HL-60 (cell line): Measurements from ENCODE around the gene TMPRSS2.

Source experiments
- DNase-seq, 2 experiments: peaks; one replicate each; pipeline ENCODE4 v3.0.0-alpha.2; 2010 to 2020; ENCODE audit warnings: low read depth in 1 of 2, low spot score in 1 of 2
- H3K27ac ChIP-seq: fragments of 250-450 bp; sonication (Bioruptor Pico); replicated peaks from 2 replicates; pipeline ENCODE4 v1.5.1; 2020; ENCODE audit warnings: mild to moderate bottlenecking, moderate library complexity
- H3K27me3 ChIP-seq: fragments of 250-450 bp; sonication (Bioruptor Pico); 2 replicates; pipeline ENCODE4 v1.5.1; 2021; ENCODE audit warnings: mild to moderate bottlenecking, moderate library complexity; ENCODE audit not compliant: insufficient read depth, poor library complexity, severe bottlenecking
- H3K4me3 ChIP-seq: replicated peaks from 2 replicates; pipeline ENCODE4 v1.5.1; 2011; ENCODE audit warnings: mild to moderate bottlenecking, control low read depth, low read length; ENCODE audit not compliant: insufficient read depth
- CTCF ChIP-seq: IDR thresholded peaks from one replicate; pipeline ENCODE4 v1.5.1; 2011; ENCODE audit warnings: low read length, control low read depth, inconsistent platforms; ENCODE audit not compliant: insufficient read depth
- GABPA ChIP-seq: IDR thresholded peaks from 2 replicates; pipeline ENCODE4 v1.6.1; 2012; ENCODE audit warnings: low read depth
- POLR2AphosphoS5 ChIP-seq: IDR thresholded peaks from 2 replicates; pipeline ENCODE4 v1.6.1; 2012; ENCODE audit warnings: low read depth
- REST ChIP-seq: IDR thresholded peaks from 2 replicates; pipeline ENCODE4 v1.6.1; 2012; ENCODE audit warnings: low read depth; ENCODE audit not compliant: insufficient replicate concordance
- SPI1 ChIP-seq: IDR thresholded peaks from 2 replicates; pipeline ENCODE4 v1.6.1; 2012; ENCODE audit warnings: low read depth, mild to moderate bottlenecking, borderline replicate concordance

TMPRSS2 gene

DNA sequence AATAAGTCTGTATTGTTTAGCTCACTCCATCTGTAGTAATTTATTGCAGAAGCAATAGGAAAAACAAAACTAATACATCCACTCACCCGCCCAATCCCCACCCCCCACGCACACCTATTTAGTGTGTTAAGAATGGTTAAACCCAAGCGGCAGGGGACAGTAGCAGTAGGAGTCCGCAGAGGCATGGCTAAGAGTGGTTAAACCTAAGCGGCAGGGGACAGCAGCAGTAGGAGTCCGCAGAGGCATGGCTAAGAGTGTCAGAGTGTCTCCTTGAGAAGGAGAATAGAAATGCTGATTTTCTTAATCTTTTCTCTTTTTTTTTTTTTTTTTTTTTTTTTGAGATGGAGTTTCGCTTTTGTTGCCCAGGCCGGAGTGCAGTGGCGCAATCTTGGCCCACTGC, 34.8 kb upstream of the TMPRSS2 start:
- no peak for TF ChIP-seq REST
- no peak for TF ChIP-seq CTCF
- no peak for TF ChIP-seq SPI1
- TF ChIP-seq GABPA: no peak
- no peak for TF ChIP-seq POLR2AphosphoS5
- no peak for DNase-seq
- no peak overlapping the region for H3K4me3 ChIP-seq
- H3K27me3 ChIP-seq: peaks cover 4% of the 10 kb centered on the region
- no peak overlapping the region for H3K27ac ChIP-seq

DNA sequence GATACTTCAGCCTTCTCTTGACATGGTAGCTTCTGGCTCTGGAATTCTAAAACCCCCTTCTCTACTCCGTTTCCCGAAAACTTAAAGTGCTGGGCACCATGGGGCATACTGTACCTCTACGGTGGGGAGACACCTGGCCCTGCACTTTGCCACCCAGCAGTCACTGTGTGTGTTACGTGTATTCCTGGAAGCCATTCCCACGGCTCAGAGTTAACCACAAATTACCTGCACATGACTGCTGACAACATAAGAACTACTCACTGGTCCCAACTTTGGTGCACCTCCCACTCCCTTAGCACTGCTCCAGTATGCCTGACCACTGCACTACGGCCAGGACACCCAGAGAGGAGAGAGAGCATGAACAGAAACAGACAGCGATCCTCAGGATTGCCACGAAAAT, 29.4 kb upstream of the TMPRSS2 start:
- no peak for TF ChIP-seq GABPA
- no peak for TF ChIP-seq SPI1
- no peak for TF ChIP-seq REST
- TF ChIP-seq POLR2AphosphoS5: no peak
- no peak for TF ChIP-seq CTCF
- no peak overlapping the region for H3K27ac ChIP-seq
- no peak for DNase-seq
- peaks cover 4% of the 10 kb centered on the region for H3K27me3 ChIP-seq
- no peak overlapping the region for H3K4me3 ChIP-seq

DNA sequence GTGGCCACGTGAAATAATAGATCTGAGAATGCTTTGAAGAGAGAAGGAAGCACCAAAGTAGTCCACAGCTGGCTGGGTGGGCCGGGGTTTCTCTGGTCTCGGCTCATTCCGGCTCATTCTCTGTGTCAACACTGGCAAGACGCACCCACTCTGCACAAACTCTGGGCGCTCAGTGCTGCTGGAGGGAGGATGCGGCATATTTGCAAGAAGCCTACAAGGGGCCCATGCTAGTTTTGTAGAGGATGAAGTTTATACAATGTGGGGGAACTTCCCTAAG, 28.8 kb upstream of the TMPRSS2 start:
- Histone ChIP-seq H3K27ac (no peak overlapping the region), H3K27me3 (peaks cover 4% of the 10 kb centered on the region), H3K4me3 (no peak overlapping the region)
- DNase-seq: no peak
- TF ChIP-seq GABPA (no peak), CTCF (no peak), REST (no peak)
